DMS153 treated with DMSO at 0.1 percent for 48 hours (cell line): Measurements from ENCODE around the gene TUBB4B.

Experiments
- DNase-seq: peaks from one replicate; lab custom pipeline; 2025; ENCODE audit not compliant: unreplicated experiment; lab: John Stamatoyannopoulos, UW

The TUBB4B gene

DNA sequence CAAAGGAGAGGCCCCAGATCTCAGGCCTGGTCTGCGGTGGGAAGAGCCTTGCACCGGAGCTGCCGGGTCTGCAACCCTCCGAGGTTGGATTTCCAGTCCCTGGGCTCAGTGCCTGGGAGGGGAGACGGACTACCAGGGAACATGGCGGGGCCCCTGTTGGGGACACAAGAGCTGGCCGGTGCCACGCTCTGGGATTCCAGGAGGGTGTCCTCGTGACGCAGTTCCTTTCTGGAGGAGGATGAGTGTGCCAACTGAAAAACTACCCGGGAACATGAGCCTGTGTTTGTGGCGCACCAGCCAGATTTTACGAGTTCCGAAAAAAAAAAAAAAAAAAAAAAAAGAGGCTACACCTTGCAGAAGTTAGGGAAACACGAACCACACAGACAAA is 52.0 kb downstream of the TUBB4B start:
- DNase-seq: no peak
